Cardiac fibroblast (primary cell): ENCODE results near the gene TWIST1.

ENCODE experiments used
- DNase-seq, 2 donors: peaks; one replicate each; pipeline versions ENCODE4 v3.0.0 to v3.0.0-alpha.2; 2010; ENCODE audit warnings: low read depth in 2 of 2
- H3K4me3 ChIP-seq, 2 donors: replicated peaks in 1 of 2; 1 replicate in 1 of 2; 2 replicates in 1 of 2; pipeline ENCODE4 v1.5.1; 2011; ENCODE audit warnings: low read depth in 2 of 2, low read length in 2 of 2, mild to moderate bottlenecking in 2 of 2, moderate library complexity in 1 of 2
- TF ChIP-seq, protein P1 (sequence below): IDR thresholded peaks from one replicate; pipeline ENCODE4 v1.5.1; 2011; ENCODE audit warnings: low read depth, mild to moderate bottlenecking, low read length, inconsistent platforms

The TWIST1 gene

DNA sequence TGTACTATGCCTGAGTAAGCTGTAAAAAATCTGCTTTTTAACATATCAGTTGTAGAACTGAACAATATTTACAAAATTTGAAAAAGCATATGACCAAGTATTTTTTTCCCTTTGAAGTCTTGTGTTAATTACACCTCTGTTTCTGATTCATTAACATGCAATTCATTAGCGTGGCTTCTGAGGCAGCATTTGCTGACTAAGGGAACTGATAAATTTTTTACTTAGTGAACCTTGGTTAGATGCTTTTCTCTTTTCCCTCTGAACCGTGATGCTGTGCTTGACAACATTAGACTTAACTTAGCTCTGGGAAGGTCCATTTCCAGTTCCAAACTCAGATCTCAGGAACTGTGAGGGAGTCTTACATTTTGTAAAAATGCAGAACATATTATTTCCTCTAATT, 28.1 kb downstream of the TWIST1 start:
- DNase-seq: no peak
- TF ChIP-seq, protein P1, sequence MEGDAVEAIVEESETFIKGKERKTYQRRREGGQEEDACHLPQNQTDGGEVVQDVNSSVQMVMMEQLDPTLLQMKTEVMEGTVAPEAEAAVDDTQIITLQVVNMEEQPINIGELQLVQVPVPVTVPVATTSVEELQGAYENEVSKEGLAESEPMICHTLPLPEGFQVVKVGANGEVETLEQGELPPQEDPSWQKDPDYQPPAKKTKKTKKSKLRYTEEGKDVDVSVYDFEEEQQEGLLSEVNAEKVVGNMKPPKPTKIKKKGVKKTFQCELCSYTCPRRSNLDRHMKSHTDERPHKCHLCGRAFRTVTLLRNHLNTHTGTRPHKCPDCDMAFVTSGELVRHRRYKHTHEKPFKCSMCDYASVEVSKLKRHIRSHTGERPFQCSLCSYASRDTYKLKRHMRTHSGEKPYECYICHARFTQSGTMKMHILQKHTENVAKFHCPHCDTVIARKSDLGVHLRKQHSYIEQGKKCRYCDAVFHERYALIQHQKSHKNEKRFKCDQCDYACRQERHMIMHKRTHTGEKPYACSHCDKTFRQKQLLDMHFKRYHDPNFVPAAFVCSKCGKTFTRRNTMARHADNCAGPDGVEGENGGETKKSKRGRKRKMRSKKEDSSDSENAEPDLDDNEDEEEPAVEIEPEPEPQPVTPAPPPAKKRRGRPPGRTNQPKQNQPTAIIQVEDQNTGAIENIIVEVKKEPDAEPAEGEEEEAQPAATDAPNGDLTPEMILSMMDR: no peak
- no peak overlapping the region for H3K4me3 ChIP-seq

DNA sequence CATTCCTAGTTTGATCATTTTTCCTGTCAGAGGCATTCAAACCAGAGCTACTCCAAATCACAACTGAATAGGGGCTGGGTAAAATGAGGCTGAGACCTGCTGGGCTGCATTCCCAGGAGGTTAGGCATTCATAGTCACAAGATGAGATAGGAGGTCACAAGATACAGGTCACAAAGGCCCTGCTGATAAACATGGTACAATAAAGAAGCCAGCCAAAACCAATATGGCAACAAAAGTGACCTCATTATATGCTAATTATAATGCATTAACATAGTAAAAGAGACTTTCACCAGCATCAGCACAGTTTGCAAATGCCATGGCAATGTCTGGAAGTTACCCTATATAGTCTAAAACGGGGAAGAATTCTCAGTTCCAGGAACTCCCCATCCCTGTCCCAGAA, 37.3 kb downstream of the TWIST1 start:
- no peak for DNase-seq
- TF ChIP-seq, protein P1: no peak
- H3K4me3 ChIP-seq: no peak overlapping the region

DNA sequence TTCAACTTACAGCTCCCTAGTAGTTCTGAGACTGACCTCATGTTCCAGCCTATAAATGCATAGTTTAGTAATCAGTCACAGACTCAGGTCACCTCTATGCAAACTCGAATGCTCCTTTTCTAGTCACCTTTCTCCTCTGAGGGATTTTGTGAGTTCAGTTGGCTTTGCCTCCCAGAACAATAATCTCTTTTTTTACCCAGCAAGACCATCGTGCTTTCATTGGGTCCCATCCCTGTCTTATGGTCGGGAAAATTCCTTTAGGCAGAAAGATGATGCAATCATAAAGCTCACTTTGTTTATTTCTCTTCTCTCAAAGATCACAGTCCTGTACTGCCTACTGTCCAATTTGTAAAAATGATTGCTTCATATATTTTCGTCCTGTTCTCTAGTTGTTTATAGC, 38.4 kb downstream of the TWIST1 start:
- no peak overlapping the region for H3K4me3 ChIP-seq
- TF ChIP-seq, protein P1: no peak
- peak; percentile 19 to 46 for DNase-seq

DNA sequence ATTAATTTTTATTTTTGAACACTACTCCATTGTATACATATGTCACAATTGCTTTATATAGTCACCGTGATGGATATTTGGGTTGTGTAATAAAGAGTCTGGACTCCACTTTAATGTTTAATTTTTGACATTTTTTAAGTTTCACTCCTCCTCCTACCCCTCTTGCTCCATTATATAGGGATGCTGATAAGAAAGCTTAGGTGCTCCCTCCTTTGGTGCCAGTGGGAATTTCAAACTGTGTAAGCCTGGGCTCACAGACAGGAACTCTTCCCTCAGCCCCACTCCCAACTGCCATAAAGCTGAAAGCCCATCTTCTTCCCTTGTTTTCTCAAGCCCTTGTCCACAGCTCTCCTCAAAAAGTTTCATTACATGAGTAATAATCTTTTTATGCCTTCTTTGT, 47.6 kb downstream of the TWIST1 start:
- TF ChIP-seq, protein P1: no peak
- no peak overlapping the region for H3K4me3 ChIP-seq
- DNase-seq: peak in 1 of 2 donors; percentile 22

DNA sequence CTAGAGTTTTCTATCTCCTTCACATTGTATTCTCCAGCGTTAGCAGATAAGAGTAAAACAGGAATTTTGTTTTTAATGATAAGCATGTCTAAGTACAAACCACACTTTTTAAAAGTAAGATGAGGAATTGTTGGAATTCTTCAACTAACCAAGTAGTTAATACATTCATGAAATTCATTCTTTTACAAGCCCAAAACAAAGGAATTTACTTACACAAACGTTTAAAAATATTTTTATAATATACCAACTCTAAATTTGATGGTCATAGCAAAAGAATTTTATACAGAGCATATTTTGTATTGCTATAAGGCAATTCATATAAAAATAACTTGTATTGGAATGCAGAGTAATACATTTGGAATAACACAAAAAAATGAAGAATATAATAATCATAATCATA, 51.3 kb downstream of the TWIST1 start:
- no peak overlapping the region for H3K4me3 ChIP-seq
- TF ChIP-seq, protein P1: no peak
- peak in 1 of 2 donors; percentile 16 for DNase-seq
